K562 (cell line): ENCODE results near the gene LMO2. TPM values are rescaled to one million over a fixed set of nuclear protein-coding genes. Genes with fewer than 3 reads are reported as not detected.
"Not testable (repeated sequence)": the region's sequence is repeated elsewhere in the genome, so short reads cannot be mapped to it uniquely, and the experiment has no call there.

ENCODE experiments used
- ATAC-seq: fragments of 200-7000 bp; cut with Tn5 transposase; 3 replicates; pipeline ENCODE4 v1.9.1; 2020; ENCODE audit warnings: moderate library complexity
- BruUV-seq: library from RNA; stranded (reverse); fragments of 400-500 nt; replicated peaks from 2 replicates; lab custom pipeline; 2021; lab: Mats Ljungman, UMichigan
- CTCF ChIA-PET: fragments of 300-600 bp; formaldehyde crosslinking; extraction: SDS; loops from one replicate; lab custom pipeline; 2021; ENCODE audit warnings: low intra/inter-chr PET ratio; lab: Yijun Ruan, JAX
- POLR2A ChIA-PET: fragments of 300-600, 350-650 bp; sonication (Branson Sonifier 250); formaldehyde crosslinking; extraction: SDS; loops from one replicate; lab custom pipeline; 2021; ENCODE audit warnings: antibody characterized with exemption, inconsistent platforms; lab: Yijun Ruan, JAX
- DNase-seq, 4 experiments: peaks; one replicate each; pipeline versions ENCODE4 v3.0.0 to v3.0.0-alpha.2; 2011 to 2018; ENCODE audit warnings: low spot score in 3 of 4, mixed read lengths in 3 of 4; ENCODE audit errors: extremely low read depth in 1 of 4
- FAIRE-seq: peaks from 2 replicates; lab custom pipeline; 2011; peaks lifted over from hg19 to GRCh38; lab: Jason Lieb, UNC
- H2AFZ ChIP-seq: 2 replicates; pipeline ENCODE4 v1.6.0; 2011; ENCODE audit warnings: low read depth, low read length, control low read depth, inconsistent platforms
- H3K27ac ChIP-seq: fragments of 200-600 bp; 3 replicates; pipeline ENCODE4 v1.8.0; 2011; ENCODE audit warnings: low read depth, mild to moderate bottlenecking, control low read depth, inconsistent platforms, low read length, moderate library complexity, mixed read lengths; ENCODE audit errors: extremely low read depth
- H3K27me3 ChIP-seq, 2 experiments: fragments of 300-600 bp in 1 of 2; 2 replicates in 1 of 2; 3 replicates in 1 of 2; pipeline versions ENCODE4 v1.6.0 to v1.8.0; 2011; ENCODE audit warnings: inconsistent platforms in 2 of 2, low read length in 2 of 2, mild to moderate bottlenecking in 1 of 2, mixed read lengths in 1 of 2, moderate library complexity in 1 of 2; ENCODE audit not compliant: control insufficient read depth in 2 of 2, insufficient read depth in 2 of 2
- H3K36me3 ChIP-seq: fragments of 300-600 bp; 3 replicates; pipeline ENCODE4 v1.8.0; 2011; ENCODE audit warnings: mild to moderate bottlenecking, low read length, inconsistent platforms; ENCODE audit not compliant: control insufficient read depth, insufficient read depth
- H3K4me1 ChIP-seq, 2 experiments: fragments of 200-600 bp in 1 of 2; replicated peaks in 1 of 2; 2 replicates in 1 of 2; 3 replicates in 1 of 2; pipeline versions ENCODE4 v1.5.1 to v1.8.0; 2011; ENCODE audit warnings: inconsistent platforms in 2 of 2, low read length in 2 of 2, mild to moderate bottlenecking in 1 of 2, mixed read lengths in 1 of 2, moderate library complexity in 1 of 2; ENCODE audit not compliant: control insufficient read depth in 2 of 2, insufficient read depth in 2 of 2
- H3K4me2 ChIP-seq: 2 replicates; pipeline ENCODE4 v1.6.1; 2011; ENCODE audit warnings: low read length, control low read depth, inconsistent platforms, mixed read lengths; ENCODE audit not compliant: insufficient read depth
- H3K4me3 ChIP-seq: fragments of 200-600 bp; sonication (generic), shearing (Covaris generic); 2 replicates; pipeline ENCODE4 v1.5.1; 2016; ENCODE audit warnings: control low read depth, inconsistent platforms
- H3K79me2 ChIP-seq: fragments of 200-600 bp; 3 replicates; pipeline ENCODE4 v1.8.0; 2011; ENCODE audit warnings: low read length, inconsistent platforms; ENCODE audit not compliant: control insufficient read depth, insufficient read depth
- H3K9ac ChIP-seq, 2 experiments: 2 replicates each; pipeline versions ENCODE4 v1.6.0 to v1.6.1; 2011; ENCODE audit warnings: low read depth in 2 of 2, low read length in 2 of 2, control low read depth in 1 of 2, inconsistent platforms in 1 of 2, mild to moderate bottlenecking in 1 of 2, mixed read lengths in 1 of 2; ENCODE audit not compliant: insufficient read depth in 1 of 2
- H3K9me1 ChIP-seq: one replicate; pipeline ENCODE4 v1.6.0; 2011; ENCODE audit warnings: inconsistent platforms, mild to moderate bottlenecking, low read length, moderate library complexity; ENCODE audit not compliant: control insufficient read depth, insufficient read depth
- H3K9me3 ChIP-seq: replicated peaks from 2 replicates; pipeline ENCODE4 v1.5.1; 2011; ENCODE audit warnings: low read depth, low read length, inconsistent platforms; ENCODE audit not compliant: control insufficient read depth, insufficient read depth
- H4K20me1 ChIP-seq: replicated peaks from 2 replicates; pipeline ENCODE4 v1.6.1; 2011; ENCODE audit warnings: low read length, inconsistent platforms, mixed read lengths; ENCODE audit not compliant: control insufficient read depth, insufficient read depth
- KLF10 ChIP-seq: fragments of 250-450 bp; sonication (Bioruptor Pico); IDR thresholded peaks from 2 replicates; pipeline ENCODE4 v1.6.1; 2021; ENCODE audit warnings: matching md5 sums
- YBX1 ChIP-seq: fragments of 450-650 bp; IDR thresholded peaks from 2 replicates; pipeline ENCODE4 v1.7.1; 2016; ENCODE audit warnings: mild to moderate bottlenecking
- ZNF165 ChIP-seq: fragments of 250-450 bp; sonication (Bioruptor Pico); IDR thresholded peaks from 2 replicates; pipeline ENCODE4 v1.4.0; 2020; ENCODE audit warnings: borderline replicate concordance
- WGBS: fragments of 100-300 bp; shearing (Covaris generic); methylation state at CpG from one replicate; pipeline ENCODE4 v1.1.6; 2016; ENCODE audit warnings: low coverage, mixed read lengths; ENCODE audit not compliant: insufficient coverage; ENCODE audit errors: missing lambda C conversion rate; 5-methylcytosine and 5-hydroxymethylcytosine counted together
- in situ Hi-C: fragments of 300-500 bp; cut with MboI; formaldehyde crosslinking; loops from 4 replicates; pipeline ENCODE4 v1.15.0; 2018; ENCODE audit warnings: inconsistent platforms, mixed read lengths
- intact Hi-C: fragments of 100-400 bp; cut with micrococcal nuclease; formaldehyde crosslinking; loops from 2 replicates; pipeline ENCODE4 v1.14.2; 2022
- polyA plus RNA-seq, 8 experiments: library from polyadenylated mRNA; depleted of rRNA in 4 of 8; stranded (reverse) in 5 of 8; unstranded in 3 of 8; fragments of >200 nt; fragmentation: Nextera tagmentation in 2 of 8; fragmentation: Illumina TruSeq in 1 of 8; extraction: Ambion mirVana in 2 of 8; extraction: Trizol in 1 of 8; gene quantifications; 2 replicates each; pipeline versions ENCODE4 v1.2.1 to v1.2.3, GENCODE V29; 2011 to 2014; ENCODE audit warnings: inconsistent platforms in 1 of 8, missing spikeins in 1 of 8
- total RNA-seq, 7 experiments: library from RNA; depleted of rRNA in 6 of 7; stranded (reverse); fragments of >200 nt in 6 of 7; fragmentation: Illumina TruSeq in 2 of 7; extraction: Trizol in 2 of 7; gene quantifications; 2 replicates each; pipeline versions ENCODE4 v1.2.1 to v1.2.3, GENCODE V29; 2011 to 2021; ENCODE audit warnings: low replicate concordance in 1 of 7

Gene LMO2
- total and polyA plus RNA-seq, 9 of the 15 experiments (the other 6 are each of a cell fraction or from before 2014, with no cell fraction given) = 6.9 to 126 (median 91.5) TPM

DNA sequence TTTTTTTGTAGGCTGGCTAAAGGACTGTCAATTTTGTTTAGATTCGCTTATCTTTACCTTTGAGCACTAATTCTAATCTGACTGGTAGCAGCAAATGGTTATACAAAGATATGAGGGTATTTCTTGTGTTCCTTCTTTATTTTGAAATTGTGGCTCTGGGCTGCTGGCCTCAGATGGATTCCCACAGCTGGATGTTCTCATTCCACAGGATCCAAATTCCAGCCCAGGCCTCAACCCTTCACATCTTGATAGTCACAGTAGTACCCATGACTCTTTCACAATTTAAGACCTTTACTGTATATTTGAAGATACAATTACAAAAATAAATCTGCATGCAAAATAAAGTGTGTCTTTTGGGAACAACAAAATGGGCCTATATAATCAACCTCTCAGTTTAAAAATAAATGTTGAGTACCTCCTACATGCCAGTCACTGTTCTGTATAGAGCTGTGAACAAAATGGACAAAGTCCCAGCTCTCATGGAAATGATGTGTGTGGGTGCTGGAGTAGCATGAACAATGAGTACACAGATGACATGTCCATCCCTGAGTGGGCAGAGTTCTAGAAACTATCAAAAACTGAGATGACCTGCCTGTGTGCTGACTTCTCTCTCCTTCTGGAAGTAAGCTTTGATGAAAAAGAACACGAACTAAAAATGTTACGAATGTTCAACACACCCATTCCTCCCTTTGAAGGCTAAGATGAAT is 65.9 kb downstream of the LMO2 start (continued):
- TF ChIP-seq KLF10 (CRISPR knock-in tag) = no peak
- TF ChIP-seq YBX1 = no peak
- no peak for TF ChIP-seq ZNF165 (CRISPR knock-in tag)

GRCh38 chr11:33822981-33823380 is 68.9 kb downstream of the LMO2 start:
- H3K4me1 ChIP-seq, H2AFZ ChIP-seq, H4K20me1 ChIP-seq, H3K9me1 ChIP-seq, H3K79me2 ChIP-seq, H3K9ac ChIP-seq, BruUV-seq, CTCF ChIA-PET, H3K27ac ChIP-seq, POLR2A ChIA-PET, FAIRE-seq, H3K9me3 ChIP-seq, H3K36me3 ChIP-seq, H3K4me3 ChIP-seq, ATAC-seq, DNase-seq, H3K4me2 ChIP-seq, intact Hi-C loops: not testable (repeated sequence)
- peaks cover 45 to 52% of the 10 kb centered on the region in 2 experiments for H3K27me3 ChIP-seq
- in situ Hi-C loops = loop anchor here (10.0 to 25.0 kb wide), 2 partner anchors 458 to 664 kb away; no protein-coding TSS in a partner anchor
- WGBS = 2% methylated on average over 3 of the region's 3 CpGs
